GM12874 (cell line): ENCODE measurements around the gene MAGEB4.

ENCODE experiments used
- CTCF ChIP-seq: IDR thresholded peaks from 2 replicates; pipeline ENCODE4 v1.5.1; 2011; ENCODE audit warnings: low read depth, mild to moderate bottlenecking, control low read depth, low read length, moderate library complexity; ENCODE audit not compliant: insufficient read depth

Gene MAGEB4

GRCh38 chrX:30261012-30261411 lies 19.2 kb downstream of the MAGEB4 start:
- no peak for TF ChIP-seq CTCF

- no peak for TF ChIP-seq CTCF
These were observed 21.0 kb downstream of the MAGEB4 start for GRCh38 chrX:30262763-30263162.

- TF ChIP-seq CTCF = no peak
These were observed 28.8 kb downstream of the MAGEB4 start for GRCh38 chrX:30270639-30271038.

GRCh38 chrX:30275498-30275897 lies 33.7 kb downstream of the MAGEB4 start:
- TF ChIP-seq CTCF = no peak

- TF ChIP-seq CTCF = no peak
These were observed 36.6 kb downstream of the MAGEB4 start for GRCh38 chrX:30278365-30278764.

- no peak for TF ChIP-seq CTCF
These were observed 38.6 kb downstream of the MAGEB4 start for GRCh38 chrX:30280428-30280827.

- TF ChIP-seq CTCF = no peak
These were observed 40.7 kb downstream of the MAGEB4 start for GRCh38 chrX:30282527-30282926.
